ENCODE measurements around the gene POGZ.

The POGZ gene

GRCh38 chr1:151501474-151501873, 42.2 kb upstream of the POGZ start:
- ATAC-seq = peak; percentile 55
- TF ChIP-seq ZFP3 (CRISPR knock-in tag; IDR thresholded peaks at IDR 0.05) = no peak

GRCh38 chr1:151499930-151500329, 40.6 kb upstream of the POGZ start:
- ATAC-seq = no peak
- TF ChIP-seq ZFP3 (CRISPR knock-in tag; IDR thresholded peaks at IDR 0.05) (no peak), POU6F1 (CRISPR knock-in tag; IDR thresholded peaks at IDR 0.05; ENCODE audit: borderline replicate concordance, low read depth) (no peak), ESRRG (CRISPR knock-in tag; IDR thresholded peaks at IDR 0.05) (no peak), ARNTL (CRISPR knock-in tag; IDR thresholded peaks at IDR 0.05; ENCODE audit: borderline replicate concordance, low read depth) (no peak), TCF4 (CRISPR knock-in tag; IDR thresholded peaks at IDR 0.05; ENCODE audit: borderline replicate concordance) (no peak), SNAI2 (CRISPR knock-in tag; IDR thresholded peaks at IDR 0.05) (no peak), ZNF8 (CRISPR knock-in tag; IDR thresholded peaks at IDR 0.05) (no peak), ISL1 (CRISPR knock-in tag; IDR thresholded peaks at IDR 0.05) (no peak), ZNF70 (CRISPR knock-in tag; IDR thresholded peaks at IDR 0.05) (no peak), GLIS3 (CRISPR knock-in tag; IDR thresholded peaks at IDR 0.05) (no peak), ZFP30 (CRISPR knock-in tag; IDR thresholded peaks at IDR 0.05) (no peak), BACH2 (CRISPR knock-in tag; IDR thresholded peaks at IDR 0.05; ENCODE audit: borderline replicate concordance) (no peak), ZNF565 (CRISPR knock-in tag; conservative IDR thresholded peaks at IDR 0.05; ENCODE audit: low read depth) (no peak), PATZ1 (CRISPR knock-in tag; IDR thresholded peaks at IDR 0.05; ENCODE audit: borderline replicate concordance) (no peak)
- TF ChIP-seq, protein P1, sequence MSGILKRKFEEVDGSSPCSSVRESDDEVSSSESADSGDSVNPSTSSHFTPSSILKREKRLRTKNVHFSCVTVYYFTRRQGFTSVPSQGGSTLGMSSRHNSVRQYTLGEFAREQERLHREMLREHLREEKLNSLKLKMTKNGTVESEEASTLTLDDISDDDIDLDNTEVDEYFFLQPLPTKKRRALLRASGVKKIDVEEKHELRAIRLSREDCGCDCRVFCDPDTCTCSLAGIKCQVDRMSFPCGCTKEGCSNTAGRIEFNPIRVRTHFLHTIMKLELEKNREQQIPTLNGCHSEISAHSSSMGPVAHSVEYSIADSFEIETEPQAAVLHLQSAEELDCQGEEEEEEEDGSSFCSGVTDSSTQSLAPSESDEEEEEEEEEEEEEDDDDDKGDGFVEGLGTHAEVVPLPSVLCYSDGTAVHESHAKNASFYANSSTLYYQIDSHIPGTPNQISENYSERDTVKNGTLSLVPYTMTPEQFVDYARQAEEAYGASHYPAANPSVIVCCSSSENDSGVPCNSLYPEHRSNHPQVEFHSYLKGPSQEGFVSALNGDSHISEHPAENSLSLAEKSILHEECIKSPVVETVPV (CRISPR knock-in tag; IDR thresholded peaks at IDR 0.05) = no peak
- TF ChIP-seq, protein P2, sequence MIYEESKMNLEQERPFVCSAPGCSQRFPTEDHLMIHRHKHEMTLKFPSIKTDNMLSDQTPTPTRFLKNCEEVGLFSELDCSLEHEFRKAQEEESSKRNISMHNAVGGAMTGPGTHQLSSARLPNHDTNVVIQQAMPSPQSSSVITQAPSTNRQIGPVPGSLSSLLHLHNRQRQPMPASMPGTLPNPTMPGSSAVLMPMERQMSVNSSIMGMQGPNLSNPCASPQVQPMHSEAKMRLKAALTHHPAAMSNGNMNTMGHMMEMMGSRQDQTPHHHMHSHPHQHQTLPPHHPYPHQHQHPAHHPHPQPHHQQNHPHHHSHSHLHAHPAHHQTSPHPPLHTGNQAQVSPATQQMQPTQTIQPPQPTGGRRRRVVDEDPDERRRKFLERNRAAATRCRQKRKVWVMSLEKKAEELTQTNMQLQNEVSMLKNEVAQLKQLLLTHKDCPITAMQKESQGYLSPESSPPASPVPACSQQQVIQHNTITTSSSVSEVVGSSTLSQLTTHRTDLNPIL (CRISPR knock-in tag; IDR thresholded peaks at IDR 0.05; ENCODE audit: low read depth) = no peak

GRCh38 chr1:151499365-151499764, 40.1 kb upstream of the POGZ start:
- TF ChIP-seq ZNF70 (CRISPR knock-in tag; IDR thresholded peaks at IDR 0.05) = no peak
- TF ChIP-seq CSDC2 (CRISPR knock-in tag; IDR thresholded peaks at IDR 0.05) = no peak
- no peak for TF ChIP-seq ZNF565 (CRISPR knock-in tag; conservative IDR thresholded peaks at IDR 0.05; ENCODE audit: low read depth)
- no peak for TF ChIP-seq PATZ1 (CRISPR knock-in tag; IDR thresholded peaks at IDR 0.05; ENCODE audit: borderline replicate concordance)
- TF ChIP-seq ESRRG (CRISPR knock-in tag; IDR thresholded peaks at IDR 0.05) = no peak
- TF ChIP-seq, protein P1 (CRISPR knock-in tag; IDR thresholded peaks at IDR 0.05) = no peak
- no peak for TF ChIP-seq ZFP3 (CRISPR knock-in tag; IDR thresholded peaks at IDR 0.05)
- no peak for TF ChIP-seq ZC3H10 (CRISPR knock-in tag; IDR thresholded peaks at IDR 0.05)
- TF ChIP-seq SNAI2 (CRISPR knock-in tag; IDR thresholded peaks at IDR 0.05) = no peak
- no peak for TF ChIP-seq ARNTL (CRISPR knock-in tag; IDR thresholded peaks at IDR 0.05; ENCODE audit: borderline replicate concordance, low read depth)
- no peak for TF ChIP-seq TCF4 (CRISPR knock-in tag; IDR thresholded peaks at IDR 0.05; ENCODE audit: borderline replicate concordance)
- no peak for TF ChIP-seq ISL1 (CRISPR knock-in tag; IDR thresholded peaks at IDR 0.05)
- TF ChIP-seq ZNF8 (CRISPR knock-in tag; IDR thresholded peaks at IDR 0.05) = no peak
- TF ChIP-seq GLIS3 (CRISPR knock-in tag; IDR thresholded peaks at IDR 0.05) = no peak
- TF ChIP-seq POU6F1 (CRISPR knock-in tag; IDR thresholded peaks at IDR 0.05; ENCODE audit: borderline replicate concordance, low read depth) = no peak
- TF ChIP-seq TOX (CRISPR knock-in tag; IDR thresholded peaks at IDR 0.05; ENCODE audit: borderline replicate concordance) = no peak
- ATAC-seq = no peak

All from SK-N-SH treated with all-trans-retinoic acid at 6 μM for 48 hours (cell line).